HCT116 (cell line): Measurements from ENCODE around the gene PINK1. TPM values are rescaled to one million over a fixed set of nuclear protein-coding genes. Genes with fewer than 3 reads are reported as not detected.

Experiments used
- ATAC-seq: fragments of 200-7000 bp; cut with Tn5 transposase; 2 replicates; pipeline ENCODE4 v1.9.1; 2020; ENCODE audit warnings: mild to moderate bottlenecking, moderate library complexity
- BruUV-seq: library from RNA; stranded (reverse); fragments of 400-500 nt; replicated peaks from 2 replicates; lab custom pipeline; 2021; lab: Mats Ljungman, UMichigan
- CTCF ChIA-PET: fragments of 300-600 bp; sonication (Branson Sonifier 250); formaldehyde crosslinking; loops from one replicate; lab custom pipeline; 2021; ENCODE audit warnings: antibody characterized with exemption; lab: Charles Lee
- POLR2A ChIA-PET: fragments of 300-600, 350-600 bp; sonication (Branson Sonifier 250); formaldehyde crosslinking; loops from one replicate; lab custom pipeline; 2021; ENCODE audit warnings: antibody characterized with exemption; lab: Charles Lee
- RAD21 ChIA-PET, 2 experiments: fragments of 300-600 bp; sonication (Branson Sonifier 250); formaldehyde crosslinking; loops; one replicate each; lab custom pipeline; 2023; ENCODE audit warnings: low total read pairs in 2 of 2; ENCODE audit not compliant: uncharacterized antibody in 2 of 2, unreplicated experiment in 2 of 2, low non-redundant PET in 1 of 2; lab: Charles Lee
- DNase-seq: peaks from one replicate; pipeline ENCODE4 v3.0.0-alpha.2; 2010; ENCODE audit warnings: low read depth, low spot score
- H2AFZ ChIP-seq: fragments of 200-600 bp; shearing (Covaris generic), sonication (generic); 2 replicates; pipeline ENCODE4 v1.6.1; 2017; ENCODE audit warnings: low read depth, mixed run types, mixed read lengths, antibody characterized with exemption, low read length; ENCODE audit not compliant: poor library complexity, severe bottlenecking
- H3K27ac ChIP-seq: 2 replicates; pipeline ENCODE4 v1.5.1; 2012; ENCODE audit warnings: low read depth, low read length
- H3K27me3 ChIP-seq: fragments of 200-600 bp; sonication (generic); 2 replicates; pipeline ENCODE4 v1.6.1; 2016; ENCODE audit warnings: mixed run types, low read length, mixed read lengths; ENCODE audit not compliant: insufficient read depth
- H3K36me3 ChIP-seq, 2 experiments: fragments of 200-500 bp in 1 of 2; fragments of 200-600 bp in 1 of 2; sonication (Bioruptor generic) in 1 of 2; sonication (generic) in 1 of 2; 2 replicates each; pipeline versions ENCODE4 v1.5.1 to v1.6.1; 2014 to 2016; ENCODE audit warnings: low read length in 2 of 2, inconsistent platforms in 1 of 2, mixed read lengths in 1 of 2, mixed run types in 1 of 2; ENCODE audit not compliant: insufficient read depth in 2 of 2, control insufficient read depth in 1 of 2
- H3K4me1 ChIP-seq, 2 experiments: fragments of 200-600 bp in 1 of 2; sonication (generic) in 1 of 2; 2 replicates each; pipeline versions ENCODE4 v1.5.1 to v1.6.1; 2012 to 2017; ENCODE audit warnings: low read length in 2 of 2, inconsistent platforms in 1 of 2, mild to moderate bottlenecking in 1 of 2, mixed read lengths in 1 of 2, mixed run types in 1 of 2, moderate library complexity in 1 of 2; ENCODE audit not compliant: insufficient read depth in 2 of 2, control insufficient read depth in 1 of 2
- H3K4me2 ChIP-seq: fragments of 200-600 bp; sonication (generic); 2 replicates; pipeline ENCODE4 v1.6.1; 2017; ENCODE audit warnings: mixed run types, low read length, mixed read lengths
- H3K4me3 ChIP-seq, 2 experiments: fragments of 200-600 bp in 1 of 2; sonication (generic) in 1 of 2; replicated peaks in 1 of 2; 2 replicates each; pipeline ENCODE4 v1.5.1; 2011 to 2016; ENCODE audit warnings: low read length in 2 of 2, control low read depth in 1 of 2, low read depth in 1 of 2, mild to moderate bottlenecking in 1 of 2, mixed read lengths in 1 of 2, mixed run types in 1 of 2
- H3K79me2 ChIP-seq: fragments of 200-600 bp; sonication (generic); 2 replicates; pipeline ENCODE4 v1.6.1; 2017; ENCODE audit warnings: mild to moderate bottlenecking, mixed run types, low read length, moderate library complexity, mixed read lengths; ENCODE audit not compliant: insufficient read depth
- H3K9ac ChIP-seq: fragments of 200-600 bp; sonication (generic); 2 replicates; pipeline ENCODE4 v1.6.1; 2016; ENCODE audit warnings: low read length, mixed read lengths
- H3K9me2 ChIP-seq: fragments of 200-600 bp; sonication (generic), shearing (Covaris generic); 2 replicates; pipeline ENCODE4 v1.6.1; 2017; ENCODE audit warnings: mixed run types, mild to moderate bottlenecking, moderate library complexity; ENCODE audit not compliant: insufficient read depth
- H3K9me3 ChIP-seq, 2 experiments: fragments of 200-500 bp in 1 of 2; fragments of 200-600 bp in 1 of 2; sonication (Bioruptor generic) in 1 of 2; sonication (generic) in 1 of 2; 2 replicates each; pipeline ENCODE4 v1.6.1; 2014 to 2017; ENCODE audit warnings: low read length in 2 of 2, mixed read lengths in 2 of 2, inconsistent platforms in 1 of 2, low read depth in 1 of 2, mild to moderate bottlenecking in 1 of 2, mixed run types in 1 of 2, moderate library complexity in 1 of 2; ENCODE audit not compliant: control insufficient read depth in 1 of 2, insufficient read depth in 1 of 2
- H4K20me1 ChIP-seq: fragments of 200-600 bp; sonication (generic), shearing (Covaris generic); 2 replicates; pipeline ENCODE4 v1.6.1; 2017; ENCODE audit warnings: mixed run types, mild to moderate bottlenecking, moderate library complexity; ENCODE audit not compliant: insufficient read depth
- CBX3 ChIP-seq: IDR thresholded peaks from 2 replicates; pipeline ENCODE4 v1.6.1; 2012; ENCODE audit warnings: low read depth
- CEBPB ChIP-seq: IDR thresholded peaks from 2 replicates; pipeline ENCODE4 v1.6.1; 2012; ENCODE audit warnings: low read depth
- CTCF ChIP-seq, 3 experiments: fragments of 200-600 bp in 1 of 3; sonication (generic) in 1 of 3; IDR thresholded peaks in 2 of 3; conservative IDR thresholded peaks in 1 of 3; 2 replicates each; pipeline ENCODE4 v1.5.1; 2012 to 2017; ENCODE audit warnings: low read depth in 2 of 3, low read length in 2 of 3, antibody characterized with exemption in 1 of 3, borderline replicate concordance in 1 of 3, control low read depth in 1 of 3, mild to moderate bottlenecking in 1 of 3, mixed read lengths in 1 of 3, mixed run types in 1 of 3, moderate library complexity in 1 of 3; ENCODE audit not compliant: insufficient read depth in 1 of 3
- EGR1 ChIP-seq: IDR thresholded peaks from 2 replicates; pipeline ENCODE4 v1.6.1; 2012; ENCODE audit warnings: low read depth
- ELF1 ChIP-seq: IDR thresholded peaks from 2 replicates; pipeline ENCODE4 v1.6.1; 2012; ENCODE audit warnings: low read depth, borderline replicate concordance
- EZH2phosphoT487 ChIP-seq: fragments of 200-600 bp; IDR thresholded peaks from 2 replicates; pipeline ENCODE4 v1.6.1; 2018; ENCODE audit warnings: antibody characterized with exemption, borderline replicate concordance
- FOSL1 ChIP-seq: IDR thresholded peaks from 2 replicates; pipeline ENCODE4 v1.6.1; 2012; ENCODE audit warnings: low read depth
- JUND ChIP-seq: IDR thresholded peaks from 2 replicates; pipeline ENCODE4 v1.6.1; 2012
- MAX ChIP-seq: IDR thresholded peaks from 2 replicates; pipeline ENCODE4 v1.6.1; 2012
- POLR2A ChIP-seq: IDR thresholded peaks from 2 replicates; pipeline ENCODE4 v1.7.0; 2011; ENCODE audit warnings: borderline replicate concordance; ENCODE audit not compliant: insufficient read depth, insufficient read length; ENCODE audit errors: extremely low read depth
- RAD21 ChIP-seq: IDR thresholded peaks from 2 replicates; pipeline ENCODE4 v1.6.1; 2012; ENCODE audit warnings: low read depth, mild to moderate bottlenecking
- REST ChIP-seq: IDR thresholded peaks from 2 replicates; pipeline ENCODE4 v1.6.1; 2012; ENCODE audit warnings: low read depth
- SIN3A ChIP-seq: IDR thresholded peaks from 2 replicates; pipeline ENCODE4 v1.6.1; 2012; ENCODE audit warnings: low read depth
- SRF ChIP-seq: IDR thresholded peaks from 2 replicates; pipeline ENCODE4 v1.6.1; 2012; ENCODE audit warnings: low read depth
- TCF7L2 ChIP-seq: IDR thresholded peaks from 2 replicates; pipeline ENCODE4 v1.7.0; 2011; ENCODE audit warnings: borderline replicate concordance, inconsistent platforms; ENCODE audit not compliant: insufficient read depth, insufficient read length; ENCODE audit errors: extremely low read depth
- YY1 ChIP-seq: IDR thresholded peaks from 2 replicates; pipeline ENCODE4 v1.6.1; 2011; ENCODE audit warnings: low read length, low read depth, moderate library complexity, mild to moderate bottlenecking; ENCODE audit not compliant: insufficient replicate concordance; ENCODE audit errors: extremely low read depth
- ZBTB33 ChIP-seq: IDR thresholded peaks from 2 replicates; pipeline ENCODE4 v1.6.1; 2011; ENCODE audit warnings: mild to moderate bottlenecking, low read length, moderate library complexity; ENCODE audit not compliant: insufficient replicate concordance; ENCODE audit errors: extremely low read depth
- ZFX ChIP-seq: fragments of 450-650 bp; IDR thresholded peaks from 2 replicates; pipeline ENCODE4 v1.6.1; 2017
- intact Hi-C: fragments of 100-400 bp; cut with micrococcal nuclease; formaldehyde crosslinking; loops from 2 replicates; pipeline ENCODE4 v1.10.0; 2022
- total RNA-seq: library from RNA; stranded (reverse); gene quantifications from one replicate; pipeline ENCODE4 v1.2.1, GENCODE V29; 2021; ENCODE audit not compliant: unreplicated experiment

PINK1 gene
- total RNA-seq, 1 experiment from 2014 or later, result 29.4 TPM

- ChIA-PET POLR2A (interaction anchor here (2.1 kb wide), 1 partner anchor 11 kb away, joined by 6 read pairs; the partner anchor contains the start of gene CDA), CTCF (no interaction called here)
- no peak overlapping the region for H3K27ac ChIP-seq
Measured at GRCh38 chr1:20600156-20600555, 33.1 kb upstream of the PINK1 start.

More at GRCh38 chr1:20600156-20600555, 33.1 kb upstream of the PINK1 start:
- Histone ChIP-seq H3K79me2 (no peaks in the 10 kb centered on the region), H3K27me3 (no peaks in the 10 kb centered on the region), H3K9me3 (no peaks in the 10 kb centered on the region; a peak in 1 of 4 replicates), H3K36me3 (no peaks in the 10 kb centered on the region), H3K4me2 (no peak overlapping the region), H4K20me1 (no peaks in the 10 kb centered on the region), H3K9me2 (no peaks in the 10 kb centered on the region), H3K9ac (no peak overlapping the region), H2AFZ (no peak overlapping the region), H3K4me3 (no peak overlapping the region), H3K4me1 (peaks cover 17 to 51% of the 10 kb centered on the region in 2 experiments)
- ATAC-seq (no peak), DNase-seq (no peak)
- RAD21 ChIA-PET, result no interaction called here
- no TSS peak for BruUV-seq
- intact Hi-C loops, result no loop called here
- TF ChIP-seq EGR1 (no peak), CEBPB (no peak), JUND (no peak), MAX (no peak), YY1 (no peak), RAD21 (no peak), CBX3 (no peak), ELF1 (no peak), SRF (no peak), REST (no peak), FOSL1 (no peak), ZBTB33 (no peak), SIN3A (no peak), EZH2phosphoT487 (no peak), ZFX (no peak), TCF7L2 (no peak), POLR2A (no peak), CTCF (IDR thresholded peaks at IDR 0.05 in 2 of 3, conservative IDR thresholded peaks at IDR 0.05 in 1 of 3; ENCODE audit: borderline replicate concordance in 1 of 3, insufficient read depth in 1 of 3, low read depth in 2 of 3, low read length in 2 of 3) (no peak)
